Measurements from ENCODE around the gene UVSSA. TPM values are rescaled to one million over a fixed set of nuclear protein-coding genes. Genes with fewer than 3 reads are reported as not detected.
"Not testable (repeated sequence)": the region's sequence is repeated elsewhere in the genome, so short reads cannot be mapped to it uniquely, and the experiment has no call there.

UVSSA gene
- total and polyA plus RNA-seq, 2 donors (not counting 1 experiment from before 2014, with no cell fraction given), result 34.6 to 40.5 TPM

- no peak for TF ChIP-seq EZH2 (IDR thresholded peaks at IDR 0.05; ENCODE audit: borderline replicate concordance, insufficient read depth, low read depth, low read length, poor library complexity, severe bottlenecking)
- no peak for TF ChIP-seq CTCF (IDR thresholded peaks at IDR 0.05)
- ChIA-PET CTCF (no interaction called here), POLR2A (no interaction called here)
- H3K4me2 ChIP-seq (replicated peaks; ENCODE audit: low read depth, low read length, poor library complexity, severe bottlenecking), result no peak overlapping the region
- no peak overlapping the region for H2AFZ ChIP-seq (ENCODE audit: insufficient read depth, low read depth, low read length, poor library complexity, severe bottlenecking)
- H3K27me3 Mint-ChIP-seq, result no peaks in the 10 kb centered on the region
- peaks cover 4% of the 10 kb centered on the region for H3K9me3 Mint-ChIP-seq (ENCODE audit: insufficient read depth)
- H3K4me1 ChIP-seq (ENCODE audit: control insufficient read depth in 2 of 2, insufficient read depth in 2 of 2, low read length in 2 of 2), result no peaks in the 10 kb centered on the region
- no peaks in the 10 kb centered on the region for H3K79me2 ChIP-seq (ENCODE audit: control insufficient read depth, insufficient read depth, low read length)
- H3K4me3 Mint-ChIP-seq, result no peak overlapping the region
- peaks cover 4 to 50% (median 24%) of the 10 kb centered on the region in 3 donors for H3K9me3 ChIP-seq (ENCODE audit: control extremely low read depth in 1 of 3, control insufficient read depth in 2 of 3, insufficient read depth in 1 of 3, low read length in 2 of 3)
- no peaks in the 10 kb centered on the region for H3K4me1 Mint-ChIP-seq
- H3K27ac ChIP-seq (ENCODE audit: low read length in 2 of 2), result no peak overlapping the region
- H3K4me3 ChIP-seq (ENCODE audit: control extremely low read depth in 1 of 5, extremely low read depth in 1 of 5, insufficient read depth in 1 of 5, low read depth in 2 of 5, low read length in 4 of 5), result no peak overlapping the region
- ATAC-seq (ENCODE audit: low read depth), result no peak
- no peak overlapping the region for H3K9ac ChIP-seq (ENCODE audit: low read length)
- intact Hi-C loops (cut with micrococcal nuclease), result no loop called here
- peaks cover 2 to 5% of the 10 kb centered on the region in 2 experiments for H3K36me3 ChIP-seq (replicated peaks in 1 of 2; ENCODE audit: control extremely low read depth in 1 of 2, control insufficient read depth in 1 of 2, extremely low read depth in 1 of 2, insufficient read depth in 2 of 2, low read length in 1 of 2)
- no peaks in the 10 kb centered on the region for H3K27me3 ChIP-seq (replicated peaks in 1 of 4; ENCODE audit: control extremely low read depth in 1 of 4, control insufficient read depth in 3 of 4, insufficient read depth in 4 of 4, low read length in 3 of 4)
- no peak for DNase-seq
- no peaks in the 10 kb centered on the region for H4K20me1 ChIP-seq (ENCODE audit: control insufficient read depth, insufficient read depth, low read length, poor library complexity, severe bottlenecking)
- H3K27ac Mint-ChIP-seq, result no peak overlapping the region
- 92% methylated on average over 10 of the region's 10 CpGs for WGBS (ENCODE audit: insufficient coverage)
Observed at GRCh38 chr4:1393866-1394265, 46.9 kb downstream of the UVSSA start.

GRCh38 chr4:1394554-1395388, 47.8 kb downstream of the UVSSA start:
- ATAC-seq (ENCODE audit: low read depth); POLR2A ChIA-PET; H3K27me3 Mint-ChIP-seq; H2AFZ ChIP-seq (ENCODE audit: insufficient read depth, low read depth, low read length, poor library complexity, severe bottlenecking); H3K4me1 ChIP-seq (ENCODE audit: control insufficient read depth in 2 of 2, insufficient read depth in 2 of 2, low read length in 2 of 2); intact Hi-C loops (cut with micrococcal nuclease); H3K4me3 Mint-ChIP-seq; H3K9me3 Mint-ChIP-seq (ENCODE audit: insufficient read depth); H4K20me1 ChIP-seq (ENCODE audit: control insufficient read depth, insufficient read depth, low read length, poor library complexity, severe bottlenecking); H3K4me3 ChIP-seq (ENCODE audit: control extremely low read depth in 1 of 5, extremely low read depth in 1 of 5, insufficient read depth in 1 of 5, low read depth in 2 of 5, low read length in 4 of 5); H3K27me3 ChIP-seq (replicated peaks in 1 of 4; ENCODE audit: control extremely low read depth in 1 of 4, control insufficient read depth in 3 of 4, insufficient read depth in 4 of 4, low read length in 3 of 4); CTCF ChIA-PET; H3K36me3 ChIP-seq (replicated peaks in 1 of 2; ENCODE audit: control extremely low read depth in 1 of 2, control insufficient read depth in 1 of 2, extremely low read depth in 1 of 2, insufficient read depth in 2 of 2, low read length in 1 of 2); H3K27ac ChIP-seq (ENCODE audit: low read length in 2 of 2); H3K4me1 Mint-ChIP-seq; H3K9ac ChIP-seq (ENCODE audit: low read length); DNase-seq; H3K79me2 ChIP-seq (ENCODE audit: control insufficient read depth, insufficient read depth, low read length); H3K4me2 ChIP-seq (replicated peaks; ENCODE audit: low read depth, low read length, poor library complexity, severe bottlenecking); H3K27ac Mint-ChIP-seq: not testable (repeated sequence)
- H3K9me3 ChIP-seq (ENCODE audit: control extremely low read depth in 1 of 3, control insufficient read depth in 2 of 3, insufficient read depth in 1 of 3, low read length in 2 of 3), result peaks cover 4 to 51% (median 20%) of the 10 kb centered on the region in 3 donors
- WGBS (ENCODE audit: insufficient coverage), result 95% methylated on average over 58 of the region's 63 CpGs

GRCh38 chr4:1395389-1395820, 48.4 kb downstream of the UVSSA start:
- H3K4me1 Mint-ChIP-seq; H4K20me1 ChIP-seq (ENCODE audit: control insufficient read depth, insufficient read depth, low read length, poor library complexity, severe bottlenecking); ATAC-seq (ENCODE audit: low read depth); H3K27me3 ChIP-seq (replicated peaks in 1 of 4; ENCODE audit: control extremely low read depth in 1 of 4, control insufficient read depth in 3 of 4, insufficient read depth in 4 of 4, low read length in 3 of 4); H2AFZ ChIP-seq (ENCODE audit: insufficient read depth, low read depth, low read length, poor library complexity, severe bottlenecking); H3K27ac Mint-ChIP-seq; H3K27ac ChIP-seq (ENCODE audit: low read length in 2 of 2); POLR2A ChIA-PET; H3K4me1 ChIP-seq (ENCODE audit: control insufficient read depth in 2 of 2, insufficient read depth in 2 of 2, low read length in 2 of 2); H3K9me3 Mint-ChIP-seq (ENCODE audit: insufficient read depth); H3K27me3 Mint-ChIP-seq; intact Hi-C loops (cut with micrococcal nuclease); H3K4me3 ChIP-seq (ENCODE audit: control extremely low read depth in 1 of 5, extremely low read depth in 1 of 5, insufficient read depth in 1 of 5, low read depth in 2 of 5, low read length in 4 of 5); CTCF ChIA-PET; H3K4me3 Mint-ChIP-seq; H3K36me3 ChIP-seq (replicated peaks in 1 of 2; ENCODE audit: control extremely low read depth in 1 of 2, control insufficient read depth in 1 of 2, extremely low read depth in 1 of 2, insufficient read depth in 2 of 2, low read length in 1 of 2); H3K9ac ChIP-seq (ENCODE audit: low read length); DNase-seq; H3K79me2 ChIP-seq (ENCODE audit: control insufficient read depth, insufficient read depth, low read length); H3K4me2 ChIP-seq (replicated peaks; ENCODE audit: low read depth, low read length, poor library complexity, severe bottlenecking): not testable (repeated sequence)
- H3K9me3 ChIP-seq (ENCODE audit: control extremely low read depth in 1 of 3, control insufficient read depth in 2 of 3, insufficient read depth in 1 of 3, low read length in 2 of 3), result peaks cover 4 to 53% (median 20%) of the 10 kb centered on the region in 3 donors
- WGBS (ENCODE audit: insufficient coverage), result 97% methylated on average over 24 of the region's 26 CpGs

All from B cell (primary cell).